Body of pancreas (tissue), 4 donors: ENCODE results near the gene LIPT2.

ENCODE experiments used
- CTCF ChIP-seq, 7 experiments: fragments of 450-650 bp in 4 of 7; fragments of 200-600 bp in 3 of 7; sonication (generic) in 3 of 7; IDR thresholded peaks; one replicate each; pipeline ENCODE4 v1.5.1; 2016 to 2019; ENCODE audit warnings: antibody characterized with exemption in 7 of 7
- POLR2A ChIP-seq, 3 donors: fragments of 450-650 bp; IDR thresholded peaks; one replicate each; pipeline ENCODE4 v1.6.1; 2016; ENCODE audit warnings: antibody characterized with exemption in 3 of 3, mild to moderate bottlenecking in 2 of 3

DNA sequence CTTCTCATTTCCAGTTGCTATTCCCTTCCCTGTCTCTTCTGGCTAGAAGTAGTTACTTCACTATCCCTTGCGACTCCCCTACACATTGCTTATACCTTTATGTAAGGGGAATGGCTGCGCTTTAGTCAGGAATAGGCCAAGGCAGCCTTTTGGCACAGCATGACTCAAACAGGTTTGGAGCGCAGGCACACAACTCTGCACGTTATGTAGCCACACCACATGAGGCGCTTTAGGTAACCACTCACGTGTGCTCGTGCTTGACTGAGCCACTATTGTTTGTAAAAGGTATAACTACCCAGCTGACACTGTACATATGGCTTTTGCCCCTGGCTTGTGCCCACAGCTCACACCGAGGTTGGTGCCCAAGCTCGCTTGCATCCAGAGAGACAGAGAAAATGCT is 46.7 kb upstream of the LIPT2 start:
- TF ChIP-seq CTCF (IDR thresholded peaks at IDR 0.05): no peak
- TF ChIP-seq POLR2A (IDR thresholded peaks at IDR 0.05): no peak
